Peyer's patch (tissue), 4 donors: ENCODE measurements around the gene ARMH3.

Experiments used
- CTCF ChIP-seq, 6 experiments: fragments of 450-650 bp in 4 of 6; fragments of 200-600 bp in 2 of 6; sonication (generic) in 1 of 6; IDR thresholded peaks; one replicate each; pipeline ENCODE4 v1.5.1; 2017 to 2019; ENCODE audit warnings: antibody characterized with exemption in 6 of 6, mild to moderate bottlenecking in 3 of 6, moderate library complexity in 1 of 6
- POLR2A ChIP-seq, 2 donors: fragments of 450-650 bp; IDR thresholded peaks; one replicate each; pipeline ENCODE4 v1.5.1; 2017; ENCODE audit warnings: antibody characterized with exemption in 2 of 2, mild to moderate bottlenecking in 2 of 2, moderate library complexity in 2 of 2

- TF ChIP-seq CTCF (IDR thresholded peaks at IDR 0.05) = no peak
- no peak for TF ChIP-seq POLR2A (IDR thresholded peaks at IDR 0.05)
Measured at GRCh38 chr10:101995451-101996063, 60.4 kb downstream of the ARMH3 start.
